GM21723 (cell line): Measurements from ENCODE around the gene TNFSF9.
"Not testable (repeated sequence)": the region's sequence is repeated elsewhere in the genome, so short reads cannot be mapped to it uniquely, and the experiment has no call there.

Experiments used
- ATAC-seq: cut with Tn5 transposase; IDR thresholded peaks from one replicate; pipeline ENCODE4 v1.9.1; 2021; ENCODE audit warnings: mild to moderate bottlenecking, moderate library complexity; ENCODE audit not compliant: unreplicated experiment

Gene TNFSF9

DNA sequence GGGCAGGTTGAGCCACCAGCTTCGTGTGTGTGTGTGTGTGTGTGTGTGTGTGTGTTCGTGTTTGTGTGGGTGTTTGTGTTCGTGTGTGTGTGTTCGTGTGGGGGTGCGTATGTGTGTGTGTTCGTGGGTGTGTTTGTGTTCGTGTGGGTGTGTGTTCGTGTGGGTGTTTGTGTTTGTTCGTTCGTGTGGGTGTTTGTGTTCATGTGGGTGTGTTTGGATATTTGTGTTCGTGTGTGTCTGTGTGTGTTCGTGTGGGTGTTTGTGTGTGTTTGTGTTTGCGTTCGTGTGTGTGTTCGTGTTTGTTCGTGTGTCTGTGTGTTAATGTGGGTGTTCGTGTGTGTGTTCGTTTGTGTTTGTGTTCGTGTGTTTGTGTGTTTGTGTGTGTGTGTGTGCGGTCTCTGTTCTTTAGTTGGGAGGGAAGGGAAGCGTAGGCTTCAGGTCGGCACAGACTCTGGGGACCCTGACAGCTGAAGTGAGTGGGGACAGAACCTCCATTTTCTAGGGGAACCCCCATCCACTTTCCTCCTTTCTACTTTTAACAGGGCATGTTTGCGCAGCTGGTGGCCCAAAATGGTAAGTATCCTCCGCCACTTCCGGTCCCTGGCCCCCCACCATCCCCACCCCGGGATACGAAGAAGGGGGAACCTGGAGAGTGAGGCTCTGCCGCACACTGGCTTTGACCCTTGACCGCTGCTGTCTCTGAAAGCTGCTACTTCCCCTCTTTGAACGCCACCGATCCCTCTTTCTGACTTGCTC lies 1.6 kb downstream of the TNFSF9 start:
- no peak for ATAC-seq

GRCh38 chr19:6533000-6533328 lies 2.1 kb downstream of the TNFSF9 start:
- no peak for ATAC-seq

- ATAC-seq: no peak
These were observed 3.1 kb downstream of the TNFSF9 start for GRCh38 chr19:6533746-6534418.

- no peak for ATAC-seq
These were observed 3.7 kb downstream of the TNFSF9 start for GRCh38 chr19:6534451-6535093.

GRCh38 chr19:6535558-6536137 lies 4.8 kb downstream of the TNFSF9 start:
- no peak for ATAC-seq

DNA sequence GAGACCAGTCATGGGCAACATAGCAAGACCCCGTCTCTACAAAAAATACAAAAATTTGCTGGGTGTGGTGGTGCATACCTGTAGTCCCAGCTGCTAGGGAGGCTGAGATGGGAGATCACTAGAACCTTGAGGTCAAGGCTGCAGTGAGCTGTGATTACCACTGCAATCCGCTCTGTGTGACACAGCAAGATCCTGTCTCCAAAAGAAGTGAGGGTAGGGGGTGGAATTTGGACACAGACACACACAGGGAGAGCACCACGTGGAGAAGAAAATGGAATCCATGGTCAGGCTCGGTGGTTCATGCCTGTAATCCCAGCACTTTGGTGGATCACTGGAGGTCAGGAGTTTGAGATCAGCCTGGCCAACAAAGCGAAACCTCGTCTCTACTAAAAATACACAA lies 8.7 kb downstream of the TNFSF9 start:
- ATAC-seq: no peak

DNA sequence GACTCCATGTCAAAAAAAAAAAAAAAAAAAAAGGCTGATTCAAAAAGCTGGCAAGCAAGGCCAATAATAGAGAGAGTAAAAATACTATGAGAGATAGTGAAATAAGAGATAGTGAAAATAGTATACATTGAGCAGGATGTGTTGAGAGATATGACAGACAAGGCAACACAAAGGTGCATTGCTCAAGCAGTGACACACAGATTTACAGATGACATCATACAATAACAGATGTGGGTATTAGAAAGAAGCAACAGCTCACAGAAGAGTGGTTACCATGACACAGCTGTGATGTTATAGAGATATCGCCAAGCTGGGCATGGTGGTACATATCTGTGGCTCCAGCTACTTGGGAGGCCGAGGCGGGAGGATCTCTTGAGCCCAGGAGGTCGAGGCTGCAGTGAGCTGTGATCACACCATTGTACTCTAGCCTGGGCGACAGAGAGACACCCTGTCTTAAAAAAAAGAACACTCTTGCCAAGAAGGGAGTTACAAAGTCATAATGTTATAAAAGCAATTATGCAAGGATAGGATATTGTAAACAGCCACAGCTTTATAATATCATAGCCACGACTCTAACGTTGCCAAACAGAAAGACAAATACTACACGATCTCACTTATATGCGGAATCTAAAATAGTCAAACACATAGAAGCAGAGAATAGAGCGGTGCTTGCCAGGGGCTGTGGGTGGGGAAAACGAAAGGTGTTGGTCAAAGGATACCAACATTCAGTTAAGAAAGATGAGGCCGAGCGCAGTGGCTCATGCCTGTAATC lies 10.3 kb downstream of the TNFSF9 start:
- ATAC-seq: no peak

DNA sequence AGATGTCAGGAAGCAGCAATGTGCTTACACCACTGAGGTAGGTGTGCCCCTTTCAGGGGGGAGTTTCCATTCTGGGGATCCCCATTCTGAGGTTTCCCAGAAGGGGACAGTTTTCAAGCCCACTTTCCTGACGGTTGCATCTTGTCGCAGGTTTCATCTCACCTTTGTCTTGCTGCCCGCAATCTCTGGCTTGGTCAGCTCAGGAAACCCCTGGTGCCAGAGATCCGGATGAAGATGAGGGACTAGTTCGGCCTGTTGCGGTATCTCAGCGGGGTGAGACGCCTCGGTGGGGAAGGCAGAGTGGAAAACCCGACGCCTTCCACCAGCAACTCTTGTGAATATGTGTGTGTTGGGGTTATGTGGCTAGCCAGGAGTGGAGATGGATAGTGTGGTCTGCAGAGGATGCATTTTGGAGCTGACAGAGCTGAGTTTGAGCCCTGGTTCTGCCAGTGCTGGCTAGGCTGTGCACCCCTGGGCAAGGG lies 13.1 kb downstream of the TNFSF9 start:
- no peak for ATAC-seq

DNA sequence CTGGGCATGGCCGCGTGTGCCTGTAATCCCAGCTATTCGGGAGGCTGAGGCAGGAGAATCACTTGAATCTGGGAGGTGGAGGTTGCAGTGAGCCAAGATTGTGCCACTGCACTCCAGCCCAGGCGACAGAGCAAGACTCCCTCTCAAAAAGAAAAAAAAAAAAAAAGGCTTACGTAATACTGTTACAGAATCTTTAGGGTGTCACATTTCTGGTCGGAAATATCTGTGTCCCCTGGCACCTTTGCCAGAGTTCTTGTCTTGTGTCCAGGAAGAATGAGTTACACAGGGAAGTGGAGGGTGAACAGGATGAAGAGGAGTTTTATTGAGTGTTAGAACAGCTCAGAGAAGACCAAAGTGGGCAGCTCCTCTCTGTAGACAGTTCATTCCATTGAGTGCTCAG lies 19.9 kb downstream of the TNFSF9 start:
- not testable (repeated sequence) for ATAC-seq

GRCh38 chr19:6551091-6551490 lies 20.3 kb downstream of the TNFSF9 start:
- ATAC-seq: no peak

GRCh38 chr19:6551607-6552450 lies 21.0 kb downstream of the TNFSF9 start:
- peak; percentile 47 for ATAC-seq

DNA sequence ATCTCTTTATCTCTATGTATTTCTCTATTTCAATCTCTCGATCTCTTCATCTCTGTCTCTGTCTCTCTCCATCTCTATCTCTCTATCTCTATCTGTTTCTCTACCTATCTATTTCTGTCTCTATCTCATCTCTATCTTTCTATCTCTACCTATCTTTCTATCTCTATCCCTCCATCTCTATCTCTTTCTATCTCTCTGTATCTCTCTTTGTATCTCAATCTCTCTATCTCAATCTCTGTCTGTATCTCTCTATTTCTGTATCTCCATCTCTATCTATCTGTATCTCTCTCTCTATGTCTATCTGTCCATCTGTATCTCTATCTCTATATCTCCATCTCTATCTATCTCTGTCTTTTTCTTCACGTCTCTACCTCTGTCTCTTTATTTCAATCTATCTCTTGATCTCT lies 25.2 kb downstream of the TNFSF9 start:
- ATAC-seq: no peak

DNA sequence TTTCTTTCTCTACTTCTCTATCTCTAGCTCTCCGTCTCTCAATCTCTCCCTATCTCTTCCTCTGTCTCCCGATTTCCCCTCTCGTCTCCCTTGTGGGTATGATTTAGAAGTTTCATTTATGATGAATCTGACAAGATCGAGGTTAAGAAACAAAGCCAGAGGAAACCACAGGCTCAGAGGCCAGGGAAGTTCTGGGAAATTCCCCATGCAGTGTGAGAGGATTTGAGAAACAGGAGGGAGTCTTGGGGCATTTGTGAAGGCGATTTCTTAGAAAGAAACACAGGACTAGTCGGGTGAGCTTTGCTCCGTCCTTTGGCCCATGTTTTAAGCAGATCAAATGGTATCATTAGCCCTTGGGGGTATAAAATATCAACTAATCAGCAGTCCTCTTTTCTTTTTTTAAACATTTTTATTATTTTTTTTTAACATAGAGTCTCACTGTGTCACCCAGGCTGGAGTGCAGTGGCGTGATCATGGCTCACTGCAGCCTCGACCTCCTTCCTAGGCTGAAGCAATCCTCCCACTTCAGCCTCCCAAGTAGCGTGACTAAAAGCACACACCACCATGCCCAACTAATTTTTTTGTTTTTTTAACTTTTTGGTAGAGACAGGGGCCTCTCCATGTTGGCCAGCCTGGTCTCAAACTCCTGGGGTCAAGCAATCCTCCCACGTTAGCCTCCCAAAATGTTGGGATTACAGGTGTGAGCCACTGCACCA lies 25.8 kb downstream of the TNFSF9 start:
- ATAC-seq: no peak

DNA sequence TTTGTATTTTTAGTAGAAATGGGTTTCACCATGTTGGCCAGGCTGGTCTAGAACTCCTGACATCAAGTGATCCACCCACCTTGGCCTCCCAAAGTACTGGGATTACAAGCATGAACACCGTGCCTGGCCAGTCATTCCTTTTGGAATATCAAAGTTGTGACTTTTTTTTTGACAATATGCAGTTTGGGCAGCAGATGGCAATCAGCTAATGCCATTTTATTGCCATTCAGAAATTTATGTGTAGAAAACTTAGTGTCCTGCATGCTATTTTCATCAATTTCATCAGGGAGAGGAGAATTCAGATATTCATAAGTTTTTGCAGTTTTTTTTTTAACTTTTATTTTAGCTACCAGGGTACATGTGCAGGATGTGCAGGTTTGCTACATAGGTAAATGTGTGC lies 31.6 kb downstream of the TNFSF9 start:
- not testable (repeated sequence) for ATAC-seq

DNA sequence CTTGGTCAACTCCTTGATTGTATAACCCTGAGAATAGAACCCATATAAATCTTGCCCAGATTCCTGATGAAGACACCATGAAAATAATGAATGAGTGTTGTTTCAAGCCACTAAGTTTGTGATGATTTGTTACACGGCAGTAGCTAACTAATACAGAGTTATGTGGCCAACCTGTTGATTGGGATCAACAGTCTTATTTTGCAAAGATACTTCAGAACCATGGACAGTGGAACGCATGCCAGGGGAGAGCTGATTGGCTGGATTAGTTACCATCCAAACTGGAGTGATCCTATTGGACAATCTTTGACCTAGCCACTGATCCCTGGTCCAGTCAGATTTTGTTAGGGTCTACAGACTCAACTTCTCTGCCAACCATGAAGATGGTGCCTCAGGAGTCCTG lies 33.6 kb downstream of the TNFSF9 start:
- no peak for ATAC-seq

DNA sequence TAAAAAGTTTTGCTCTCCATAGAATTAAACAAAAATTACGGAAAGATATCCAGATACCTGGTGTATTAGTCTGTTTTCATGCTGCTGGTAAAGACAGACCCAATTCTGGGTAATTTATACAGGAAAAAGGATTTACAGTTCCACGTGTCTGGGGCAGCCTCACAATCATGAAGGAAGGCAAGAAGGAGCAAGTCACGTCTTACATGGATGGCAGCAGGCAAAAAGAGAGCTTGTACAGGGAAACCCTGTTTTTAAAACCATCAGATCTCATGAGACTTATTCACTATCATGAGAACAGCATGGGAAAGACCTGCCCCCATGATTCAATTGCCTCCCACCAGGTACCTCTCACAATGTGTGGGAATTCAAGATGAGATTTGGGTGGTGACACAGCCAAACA lies 35.9 kb downstream of the TNFSF9 start:
- not testable (repeated sequence) for ATAC-seq

- ATAC-seq: no peak
These were observed 37.2 kb downstream of the TNFSF9 start for GRCh38 chr19:6568010-6568526.

DNA sequence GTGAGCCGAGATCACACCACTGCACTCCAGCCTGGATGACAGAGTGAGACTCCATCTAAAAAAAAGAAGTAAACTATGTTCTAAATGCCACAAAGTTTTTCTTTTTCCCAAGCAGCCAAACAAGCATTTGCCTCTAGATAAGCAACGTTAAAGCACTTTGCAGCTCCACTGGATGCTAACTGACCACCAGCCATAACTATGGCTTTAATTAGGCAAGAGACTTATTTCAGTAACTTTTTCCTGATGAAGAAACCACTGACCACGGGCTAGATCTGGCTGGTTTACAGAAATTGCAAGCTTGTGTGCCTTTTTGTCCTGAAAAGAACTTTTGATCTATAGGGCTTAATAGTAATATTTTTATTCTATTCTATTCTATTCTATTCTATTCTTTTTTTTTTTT lies 38.0 kb downstream of the TNFSF9 start:
- ATAC-seq: no peak

DNA sequence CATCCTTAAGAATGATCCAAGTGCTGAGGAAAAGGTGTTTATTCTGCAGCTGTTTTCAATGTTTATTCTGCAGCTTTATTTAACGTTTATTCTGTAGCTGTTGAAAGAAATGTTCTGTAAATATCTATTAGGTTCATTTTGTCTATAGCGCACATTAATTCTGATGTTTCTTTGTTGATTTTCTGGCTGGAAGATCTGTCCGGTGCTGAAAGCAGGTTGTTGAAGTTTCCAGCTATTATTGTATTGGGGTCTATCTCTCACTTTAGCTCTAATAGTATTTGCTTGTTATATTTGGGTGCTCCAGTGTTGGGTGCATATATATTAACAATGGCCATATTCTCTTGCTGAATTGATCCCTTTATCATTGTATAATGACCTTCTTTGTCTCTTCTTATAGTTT lies 39.9 kb downstream of the TNFSF9 start:
- ATAC-seq: no peak
